Bronchial epithelial cell (primary cell): ENCODE measurements around the gene PTPRD. TPM values are rescaled to one million over a fixed set of nuclear protein-coding genes. Genes with fewer than 3 reads are reported as not detected.

Experiments used
- DNase-seq: peaks from one replicate; pipeline ENCODE4 v3.0.0-alpha.2; 2010; ENCODE audit warnings: low read depth
- FAIRE-seq: peaks from 2 replicates; lab custom pipeline; 2011; peaks lifted over from hg19 to GRCh38; lab: Jason Lieb, UNC
- H3K27me3 ChIP-seq: 2 replicates; pipeline ENCODE4 v1.5.1; 2011; ENCODE audit warnings: low read length; ENCODE audit not compliant: control insufficient read depth, insufficient read depth
- H3K36me3 ChIP-seq: 2 replicates; pipeline ENCODE4 v1.5.1; 2011; ENCODE audit warnings: low read length; ENCODE audit not compliant: control insufficient read depth, insufficient read depth
- H3K4me3 ChIP-seq: 2 replicates; pipeline ENCODE4 v1.5.1; 2011; ENCODE audit warnings: mild to moderate bottlenecking, low read depth, low read length, control low read depth
- CTCF ChIP-seq: IDR thresholded peaks from 2 replicates; pipeline ENCODE4 v1.5.1; 2011; ENCODE audit warnings: mild to moderate bottlenecking, moderate library complexity, low read length, control low read depth, inconsistent platforms; ENCODE audit not compliant: insufficient read depth, severe bottlenecking
- total RNA-seq: library from RNA; depleted of rRNA; stranded (reverse); fragments of >200 nt; gene quantifications from 2 replicates; pipeline ENCODE4 v1.2.1, GENCODE V29; 2014

Gene PTPRD
- total RNA-seq, 1 donor from 2014 or later, result 2.9 TPM

GRCh38 chr9:8895106-8895860 lies 1717.5 kb downstream of the PTPRD start:
- no peak for TF ChIP-seq CTCF
- FAIRE-seq (no peak), DNase-seq (no peak)

GRCh38 chr9:8890695-8891094 lies 1722.1 kb downstream of the PTPRD start:
- no peak for TF ChIP-seq CTCF
- FAIRE-seq, result no peak

More at GRCh38 chr9:8895106-8895860, 1717.5 kb downstream of the PTPRD start:
- Histone ChIP-seq H3K4me3 (no peak overlapping the region), H3K36me3 (no peaks in the 10 kb centered on the region), H3K27me3 (no peaks in the 10 kb centered on the region)

GRCh38 chr9:8889100-8889499 lies 1723.7 kb downstream of the PTPRD start:
- no peak overlapping the region for H3K4me3 ChIP-seq
- FAIRE-seq, result no peak
- no peak for DNase-seq
- no peak for TF ChIP-seq CTCF
- no peaks in the 10 kb centered on the region for H3K27me3 ChIP-seq
- H3K36me3 ChIP-seq, result no peaks in the 10 kb centered on the region

More at GRCh38 chr9:8890695-8891094, 1722.1 kb downstream of the PTPRD start:
- no peaks in the 10 kb centered on the region for H3K27me3 ChIP-seq
- no peak for DNase-seq
- no peaks in the 10 kb centered on the region for H3K36me3 ChIP-seq
- H3K4me3 ChIP-seq, result no peak overlapping the region

- Histone ChIP-seq H3K4me3 (no peak overlapping the region), H3K27me3 (no peaks in the 10 kb centered on the region), H3K36me3 (no peaks in the 10 kb centered on the region)
- FAIRE-seq (no peak), DNase-seq (no peak)
- no peak for TF ChIP-seq CTCF
Measured at GRCh38 chr9:8888591-8888990, 1724.2 kb downstream of the PTPRD start.

GRCh38 chr9:8887369-8887768 lies 1725.4 kb downstream of the PTPRD start:
- TF ChIP-seq CTCF, result no peak
- no peak for FAIRE-seq
- Histone ChIP-seq H3K4me3 (no peak overlapping the region), H3K36me3 (no peaks in the 10 kb centered on the region), H3K27me3 (no peaks in the 10 kb centered on the region)
- no peak for DNase-seq

- TF ChIP-seq CTCF, result no peak
- no peaks in the 10 kb centered on the region for H3K36me3 ChIP-seq
- no peaks in the 10 kb centered on the region for H3K27me3 ChIP-seq
- no peak overlapping the region for H3K4me3 ChIP-seq
- FAIRE-seq (no peak), DNase-seq (no peak)
Measured at GRCh38 chr9:8883321-8883720, 1729.5 kb downstream of the PTPRD start.
